WERI-Rb-1 (cell line): ENCODE results near the gene NLGN4Y.

Source experiments
- DNase-seq: peaks from one replicate; pipeline ENCODE4 v3.0.0-alpha.2; 2020
- H3K27ac ChIP-seq: fragments of 250-450 bp; sonication (Bioruptor Pico); 2 replicates; pipeline ENCODE4 v1.5.1; 2020; ENCODE audit warnings: mild to moderate bottlenecking, moderate library complexity
- H3K27me3 ChIP-seq: fragments of 250-450 bp; sonication (Bioruptor Pico); 2 replicates; pipeline ENCODE4 v1.5.1; 2021; ENCODE audit warnings: mild to moderate bottlenecking, low read depth, moderate library complexity; ENCODE audit not compliant: insufficient read depth, severe bottlenecking
- H3K36me3 ChIP-seq: fragments of 250-450 bp; sonication (Bioruptor Pico); 2 replicates; pipeline ENCODE4 v1.5.1; 2020; ENCODE audit warnings: mild to moderate bottlenecking, moderate library complexity
- H3K4me3 ChIP-seq: 2 replicates; pipeline ENCODE4 v1.5.1; 2011; ENCODE audit warnings: low read depth, mild to moderate bottlenecking, control low read depth, low read length
- H3K9me3 ChIP-seq: fragments of 250-450 bp; sonication (Bioruptor Pico); 2 replicates; pipeline ENCODE4 v1.5.1; 2021; ENCODE audit warnings: mild to moderate bottlenecking, moderate library complexity; ENCODE audit not compliant: severe bottlenecking
- CTCF ChIP-seq: IDR thresholded peaks from 2 replicates; pipeline ENCODE4 v1.5.1; 2011; ENCODE audit warnings: low read depth, mild to moderate bottlenecking, control low read depth, inconsistent platforms, low read length

Gene NLGN4Y

GRCh38 chrY:14524272-14525231 lies at the start of gene NLGN4Y:
Gene NLGN4Y, plus strand, starts transcription at chrY:14524529. Its CDS starts 97,591 bp downstream, at chrY:14622120.
- DNase-seq: no peak
- Histone ChIP-seq H3K27ac (no peak within 1 kb of the TSS), H3K27me3 (no peaks in the 10 kb centered on the region), H3K9me3 (no peaks in the 10 kb centered on the region), H3K36me3 (no peaks in the 10 kb centered on the region), H3K4me3 (no peak within 1 kb of the TSS)
- no peak for TF ChIP-seq CTCF

GRCh38 chrY:14485935-14486334 lies 38.4 kb upstream of the NLGN4Y start:
- Histone ChIP-seq H3K4me3 (no peak overlapping the region), H3K27ac (no peak overlapping the region), H3K27me3 (no peaks in the 10 kb centered on the region), H3K9me3 (no peaks in the 10 kb centered on the region), H3K36me3 (no peaks in the 10 kb centered on the region)
- DNase-seq: no peak
- no peak for TF ChIP-seq CTCF

GRCh38 chrY:14490226-14490625 lies 34.1 kb upstream of the NLGN4Y start:
- Histone ChIP-seq H3K27ac (no peak overlapping the region), H3K36me3 (no peaks in the 10 kb centered on the region), H3K4me3 (no peak overlapping the region), H3K27me3 (no peaks in the 10 kb centered on the region), H3K9me3 (no peaks in the 10 kb centered on the region)
- no peak for TF ChIP-seq CTCF
- no peak for DNase-seq

- no peak for TF ChIP-seq CTCF
- no peak for DNase-seq
- Histone ChIP-seq H3K9me3 (no peaks in the 10 kb centered on the region), H3K36me3 (no peaks in the 10 kb centered on the region), H3K27ac (no peak overlapping the region), H3K4me3 (no peak overlapping the region), H3K27me3 (no peaks in the 10 kb centered on the region)
Measured at GRCh38 chrY:14498071-14498470, 26.3 kb upstream of the NLGN4Y start.

GRCh38 chrY:14504592-14504991 lies 19.7 kb upstream of the NLGN4Y start:
- H3K27me3 ChIP-seq: no peaks in the 10 kb centered on the region
- H3K36me3 ChIP-seq: no peaks in the 10 kb centered on the region
- no peaks in the 10 kb centered on the region for H3K9me3 ChIP-seq
- TF ChIP-seq CTCF: no peak
- no peak overlapping the region for H3K4me3 ChIP-seq
- DNase-seq: no peak
- H3K27ac ChIP-seq: no peak overlapping the region
